Heart left ventricle (tissue), 16 donors: ENCODE measurements around the gene CYTH4. TPM values are rescaled to one million over a fixed set of nuclear protein-coding genes. Genes with fewer than 3 reads are reported as not detected.

Experiments
- ATAC-seq, 4 donors: fragments of 200-7000 bp; cut with Tn5 transposase; one replicate each; pipeline ENCODE4 v1.9.1; 2020 to 2022; ENCODE audit warnings: moderate library complexity in 4 of 4, mild to moderate bottlenecking in 3 of 4, moderate number of reproducible peaks in 1 of 4
- DNase-seq, 5 donors: peaks; one replicate each; pipeline ENCODE4 v3.0.0-alpha.2; 2020
- H3K27ac ChIP-seq, 12 donors: fragments of 200-600 bp; sonication (generic) in 4 of 12; one replicate each; pipeline versions ENCODE4 v1.5.0 to v1.8.0; 2016 to 2022; ENCODE audit warnings: mild to moderate bottlenecking in 2 of 12
- H3K27me3 ChIP-seq, 9 donors: fragments of 200-600 bp; sonication (generic) in 2 of 9; one replicate each; pipeline versions ENCODE4 v1.5.1 to v1.8.0; 2016 to 2022; ENCODE audit warnings: mild to moderate bottlenecking in 3 of 9
- H3K36me3 ChIP-seq, 9 donors: fragments of 200-600 bp; sonication (generic) in 2 of 9; one replicate each; pipeline versions ENCODE4 v1.5.0 to v1.8.0; 2018 to 2022; ENCODE audit warnings: mild to moderate bottlenecking in 2 of 9
- H3K4me1 ChIP-seq, 12 donors: fragments of 200-600 bp; sonication (generic) in 4 of 12; one replicate each; pipeline versions ENCODE4 v1.5.0 to v1.8.0; 2016 to 2022; ENCODE audit warnings: mild to moderate bottlenecking in 3 of 12
- H3K4me3 ChIP-seq, 12 donors: fragments of 200-600 bp; sonication (generic) in 4 of 12; one replicate each; pipeline versions ENCODE4 v1.5.0 to v1.8.0; 2017 to 2022; ENCODE audit warnings: mild to moderate bottlenecking in 9 of 12, moderate library complexity in 4 of 12
- H3K9me3 ChIP-seq, 12 donors: fragments of 200-600 bp; sonication (generic) in 4 of 12; one replicate each; pipeline versions ENCODE4 v1.5.0 to v1.8.0; 2016 to 2022; ENCODE audit warnings: mild to moderate bottlenecking in 1 of 12
- CTCF ChIP-seq, 12 donors: fragments of 200-600 bp; sonication (generic) in 4 of 12; IDR thresholded peaks; one replicate each; pipeline versions ENCODE4 v1.5.0 to v1.8.0; 2018 to 2022; ENCODE audit warnings: antibody characterized with exemption in 12 of 12, mild to moderate bottlenecking in 5 of 12
- POLR2A ChIP-seq, 2 donors: fragments of 450-650 bp; IDR thresholded peaks; one replicate each; pipeline ENCODE4 v1.6.1; 2017; ENCODE audit warnings: antibody characterized with exemption in 2 of 2, mild to moderate bottlenecking in 2 of 2, moderate library complexity in 2 of 2
- WGBS, 4 donors: extraction: QIAGEN DNeasy Blood & Tissue Kit in 2 of 4; methylation state at CpG; one replicate each; pipeline versions ENCODE4 v1.1.5 to v1.1.7; 2013 to 2018; 5-methylcytosine and 5-hydroxymethylcytosine counted together
- intact Hi-C, 10 donors: fragments of 100-400 bp; cut with DNase I; formaldehyde crosslinking; loops; one replicate each; pipeline versions ENCODE4 v1.11.1 to v1.14.2; 2022
- polyA plus RNA-seq, 2 donors: library from polyadenylated mRNA; stranded (reverse); fragments of 200-250 nt; gene quantifications; one replicate each; pipeline ENCODE4 v1.2.3, GENCODE V29; 2013
- total RNA-seq, 9 donors: library from RNA; depleted of rRNA in 2 of 9; stranded (reverse); fragments of >200 nt in 2 of 9; fragmentation: NEBNext Ultra II Directional in 3 of 9; extraction: Animal tissue kit (Norgen Biotek cat#: 25700) in 3 of 9; gene quantifications; one replicate each; pipeline versions ENCODE4 v1.1.0 to v1.2.4, GENCODE V29; 2016 to 2023
- donor health status: ischemic (EF 13 %, LVEDD 7.1; RV severe dilation, severe dysfunction).
- donor health status: healthy with polysubstance abuse.
- donor health status: DM: no; HTN: yes; CAD: no.
- donor health status: DM: no; HTN: no; CAD: no.
- donor health status: ischemic (EF 25% LVEDD 6.9; RV normal size, moderate dysfunction).
- donor health status: ischemic (EF 25% LVEDD 5.7; RV mildly dilated, moderate dysfunction).
- donor health status: healthy.
- donor health status: DM: yes; HTN: yes; CAD: no.
- donor health status: ischemic (EF 35%, LVEDD 5.7; RV mildly dilated, moderate dysfunction).
- donor health status: nonischemic (EF 11% LVEDD 7.7; RV severe dilation, severe dysfunction).
- donor health status: DM: yes; HTN: yes; CAD: no.
- donor health status: PGD.
- donor health status: ischemic (EF 29% LVEDD 5.4; RV normal size, mild dysfunction).
- donor health status: nonischemic (EF 23%, LVEDD 6.1; RV moderate dilation, normal function).

CYTH4 gene
- total and polyA plus RNA-seq, 11 donors: 2.4 to 57.8 (median 4.3) TPM

GRCh38 chr22:37300551-37301017 lies 18.3 kb downstream of the CYTH4 start:
- Histone ChIP-seq H3K9me3 (no peaks in the 10 kb centered on the region), H3K27ac (peak overlapping the region in 1 of 12 donors; percentile 81), H3K36me3 (peaks cover 0 to 76% (median 0%) of the 10 kb centered on the region in 9 donors), H3K4me1 (peaks cover 0 to 90% (median 0%) of the 10 kb centered on the region in 12 donors), H3K27me3 (peaks cover 0 to 16% (median 0%) of the 10 kb centered on the region in 9 donors), H3K4me3 (no peak overlapping the region)
- intact Hi-C loops: no loop called here
- TF ChIP-seq CTCF (IDR thresholded peaks at IDR 0.05): no peak
- TF ChIP-seq POLR2A (IDR thresholded peaks at IDR 0.05): no peak
- DNase-seq (peak in 1 of 5 donors; percentile 61), ATAC-seq (peak in 2 of 4 donors; percentile 37 to 42)
- WGBS, 4 donors: 49 to 65% (median 60%) methylated on average over 4 to 19 of the region's 19 CpGs

DNA sequence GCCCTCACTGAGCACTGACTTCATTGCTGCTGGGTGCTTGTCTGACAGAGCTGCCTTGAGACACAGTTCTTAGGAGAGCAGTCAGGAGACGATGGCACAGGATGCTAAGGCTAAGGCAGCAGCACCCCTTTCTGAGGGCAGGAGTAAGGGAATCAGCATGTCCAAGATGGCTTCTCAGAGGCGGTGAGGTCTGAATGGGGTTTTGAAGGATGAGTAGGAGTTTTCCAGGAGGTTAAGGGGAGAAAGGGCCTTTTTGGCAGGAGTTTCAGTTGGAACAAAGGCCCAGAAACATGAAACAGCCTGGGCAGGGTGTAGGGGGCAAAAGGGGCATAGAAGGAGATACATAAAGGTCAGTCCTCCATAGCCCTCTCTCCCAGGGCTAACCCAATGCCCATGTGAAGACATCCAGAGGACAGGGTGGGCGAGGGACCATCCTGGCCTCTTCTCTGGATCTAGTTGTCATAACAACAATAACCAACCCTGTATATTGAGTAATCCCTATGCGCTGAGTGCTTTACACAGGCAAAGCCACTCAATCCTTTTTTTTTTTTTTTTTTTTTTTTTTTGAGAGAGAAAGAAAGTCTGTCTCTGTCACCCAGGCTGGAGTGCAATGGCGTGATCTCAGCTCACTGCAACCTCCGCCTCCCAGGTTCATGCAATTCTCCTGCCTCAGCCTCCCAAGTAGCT lies 19.0 kb downstream of the CYTH4 start:
- peaks cover 0 to 16% (median 0%) of the 10 kb centered on the region in 9 donors for H3K27me3 ChIP-seq
- DNase-seq: peak in 1 of 5 donors; percentile 12
- H3K4me1 ChIP-seq: peaks cover 0 to 97% (median 0%) of the 10 kb centered on the region in 12 donors
- ATAC-seq: no peak
- peak overlapping the region in 1 of 12 donors; percentile 81 for H3K27ac ChIP-seq
- 91 to 95% (median 93%) methylated on average over 6 of the region's 6 CpGs for WGBS, 4 donors
- intact Hi-C loops: no loop called here
- H3K4me3 ChIP-seq: no peak overlapping the region
- no peaks in the 10 kb centered on the region for H3K9me3 ChIP-seq
- TF ChIP-seq CTCF (IDR thresholded peaks at IDR 0.05) (no peak), POLR2A (IDR thresholded peaks at IDR 0.05) (no peak)
- peaks cover 0 to 72% (median 0%) of the 10 kb centered on the region in 9 donors for H3K36me3 ChIP-seq

GRCh38 chr22:37302674-37303555 lies 20.6 kb downstream of the CYTH4 start:
- intact Hi-C loops: no loop called here
- DNase-seq: peak in 1 of 5 donors; percentile 40

More at GRCh38 chr22:37302674-37303555, 20.6 kb downstream of the CYTH4 start:
- peaks cover 0 to 56% (median 0%) of the 10 kb centered on the region in 9 donors for H3K36me3 ChIP-seq
- peaks cover 0 to 16% (median 0%) of the 10 kb centered on the region in 9 donors for H3K27me3 ChIP-seq
- 78 to 86% (median 86%) methylated on average over 27 to 31 of the region's 31 CpGs for WGBS, 4 donors
- H3K9me3 ChIP-seq: no peaks in the 10 kb centered on the region
- ATAC-seq: no peak
- H3K4me3 ChIP-seq: no peak overlapping the region
- peak overlapping the region in 1 of 12 donors; percentile 93 for H3K27ac ChIP-seq
- TF ChIP-seq POLR2A (IDR thresholded peaks at IDR 0.05) (no peak), CTCF (IDR thresholded peaks at IDR 0.05) (no peak)
- H3K4me1 ChIP-seq: peaks cover 0 to 99% (median 13%) of the 10 kb centered on the region in 12 donors
